Fibroblast of upper back skin (primary cell): ENCODE results near the gene KLF13.
A peak's percentile ranks its signal among the peaks of the same experiment; 100 is the strongest.

ENCODE experiments used
- DNase-seq: peaks from one replicate; pipeline ENCODE4 v3.0.0-alpha.2; 2013

KLF13 gene

GRCh38 chr15:31326156-31326874, at the start of gene KLF13:
KLF13 (plus strand) TSS chr15:31326835; CDS start chr15:31327213, 378 bp downstream.
- DNase-seq = peak; percentile 97

- DNase-seq = no peak
Measured at GRCh38 chr15:31277335-31278060, 49.1 kb upstream of the KLF13 start.

- no peak for DNase-seq
Measured at GRCh38 chr15:31278061-31278445, 48.6 kb upstream of the KLF13 start.

- DNase-seq = no peak
Measured at GRCh38 chr15:31278544-31279220, 48.0 kb upstream of the KLF13 start.

- DNase-seq = no peak
Measured at GRCh38 chr15:31279221-31280045, 47.2 kb upstream of the KLF13 start.

- no peak for DNase-seq
Measured at GRCh38 chr15:31280046-31280830, 46.4 kb upstream of the KLF13 start.

GRCh38 chr15:31280831-31281216, 45.8 kb upstream of the KLF13 start:
- no peak for DNase-seq

- DNase-seq = no peak
Measured at GRCh38 chr15:31283043-31283442, 43.6 kb upstream of the KLF13 start.

- no peak for DNase-seq
Measured at GRCh38 chr15:31285772-31286261, 40.8 kb upstream of the KLF13 start.

- DNase-seq = no peak
Measured at GRCh38 chr15:31291048-31291578, 35.5 kb upstream of the KLF13 start.

- no peak for DNase-seq
Measured at GRCh38 chr15:31292391-31293015, 34.1 kb upstream of the KLF13 start.

- DNase-seq = no peak
Measured at GRCh38 chr15:31293655-31294054, 33.0 kb upstream of the KLF13 start.

GRCh38 chr15:31294067-31294466, 32.6 kb upstream of the KLF13 start:
- DNase-seq = no peak

GRCh38 chr15:31295658-31296057, 31.0 kb upstream of the KLF13 start:
- DNase-seq = no peak

GRCh38 chr15:31296219-31296645, 30.4 kb upstream of the KLF13 start:
- DNase-seq = no peak

- no peak for DNase-seq
Measured at GRCh38 chr15:31296646-31297574, 29.7 kb upstream of the KLF13 start.

GRCh38 chr15:31297575-31298456, 28.8 kb upstream of the KLF13 start:
- no peak for DNase-seq

GRCh38 chr15:31298707-31299172, 27.9 kb upstream of the KLF13 start:
- no peak for DNase-seq

GRCh38 chr15:31300208-31300661, 26.4 kb upstream of the KLF13 start:
- DNase-seq = no peak
